NCI-H2107 (cell line): ENCODE results near the gene CTDSPL.

ENCODE experiments used
- DNase-seq: peaks from one replicate; lab custom pipeline; 2025; lab: John Stamatoyannopoulos, UW

Gene CTDSPL

GRCh38 chr3:37891227-37891626, 29.5 kb downstream of the CTDSPL start:
- DNase-seq = no peak

- DNase-seq = no peak
Observed at GRCh38 chr3:37892927-37893600, 31.4 kb downstream of the CTDSPL start.

GRCh38 chr3:37896827-37897226, 35.1 kb downstream of the CTDSPL start:
- DNase-seq = no peak

- DNase-seq = no peak
Observed at GRCh38 chr3:37897763-37898162, 36.1 kb downstream of the CTDSPL start.

GRCh38 chr3:37898424-37898823, 36.7 kb downstream of the CTDSPL start:
- no peak for DNase-seq

- no peak for DNase-seq
Observed at GRCh38 chr3:37899101-37899707, 37.5 kb downstream of the CTDSPL start.

- no peak for DNase-seq
Observed at GRCh38 chr3:37899711-37900306, 38.1 kb downstream of the CTDSPL start.

- DNase-seq = no peak
Observed at GRCh38 chr3:37901721-37902120, 40.0 kb downstream of the CTDSPL start.

- no peak for DNase-seq
Observed at GRCh38 chr3:37902674-37903073, 41.0 kb downstream of the CTDSPL start.

- DNase-seq = no peak
Observed at GRCh38 chr3:37903320-37903719, 41.6 kb downstream of the CTDSPL start.

- DNase-seq = no peak
Observed at GRCh38 chr3:37903734-37904133, 42.1 kb downstream of the CTDSPL start.

GRCh38 chr3:37904601-37905000, 42.9 kb downstream of the CTDSPL start:
- DNase-seq = no peak

- DNase-seq = no peak
Observed at GRCh38 chr3:37905346-37905745, 43.7 kb downstream of the CTDSPL start.

GRCh38 chr3:37905987-37906674, 44.5 kb downstream of the CTDSPL start:
- DNase-seq = no peak

GRCh38 chr3:37906734-37907282, 45.1 kb downstream of the CTDSPL start:
- DNase-seq = no peak

GRCh38 chr3:37907371-37907770, 45.7 kb downstream of the CTDSPL start:
- DNase-seq = no peak

GRCh38 chr3:37907906-37908305, 46.2 kb downstream of the CTDSPL start:
- DNase-seq = peak; percentile 54

- no peak for DNase-seq
Observed at GRCh38 chr3:37909067-37909911, 47.6 kb downstream of the CTDSPL start.

GRCh38 chr3:37910671-37911400, 49.2 kb downstream of the CTDSPL start:
- no peak for DNase-seq

GRCh38 chr3:37912052-37912733, 50.5 kb downstream of the CTDSPL start:
- no peak for DNase-seq
